Neural cell (in vitro differentiated cells): ENCODE results near the gene DCC. TPM values are rescaled to one million over a fixed set of nuclear protein-coding genes. Genes with fewer than 3 reads are reported as not detected.

Source experiments
- H2AFZ ChIP-seq: fragments of 200-600, 300-800 bp; sonication (generic), shearing (Covaris generic); 2 replicates; pipeline ENCODE4 v1.6.0; 2014; ENCODE audit warnings: low read depth, mild to moderate bottlenecking, antibody characterized with exemption, low read length, moderate library complexity
- H3F3A ChIP-seq: fragments of 200-600 bp; shearing (Covaris generic); 2 replicates; pipeline ENCODE4 v1.6.1; 2016; ENCODE audit warnings: mild to moderate bottlenecking, moderate library complexity, mixed read lengths, antibody characterized with exemption, low read length; ENCODE audit not compliant: insufficient read depth, poor library complexity, severe bottlenecking
- H3K27ac ChIP-seq: fragments of 200-600, 300-800 bp; sonication (generic), shearing (Covaris generic); 2 replicates; pipeline ENCODE4 v1.5.1; 2014; ENCODE audit warnings: mild to moderate bottlenecking, low read length, moderate library complexity
- H3K27me3 ChIP-seq: fragments of 300-800, 200-600 bp; sonication (generic), shearing (Covaris generic); 2 replicates; pipeline ENCODE4 v1.6.0; 2014; ENCODE audit warnings: mild to moderate bottlenecking, low read depth, low read length, moderate library complexity; ENCODE audit not compliant: insufficient read depth
- H3K36me3 ChIP-seq: fragments of 300-800, 200-600 bp; sonication (generic), shearing (Covaris generic); 2 replicates; pipeline ENCODE4 v1.5.1; 2014; ENCODE audit warnings: mild to moderate bottlenecking, antibody characterized with exemption, low read length, moderate library complexity; ENCODE audit not compliant: insufficient read depth
- H3K4me2 ChIP-seq: fragments of 300-800, 200-600 bp; sonication (generic), shearing (Covaris generic); 2 replicates; pipeline ENCODE4 v1.6.0; 2014; ENCODE audit warnings: mild to moderate bottlenecking, low read length
- H3K4me3 ChIP-seq: fragments of 300-800, 200-600 bp; sonication (generic), shearing (Covaris generic); 2 replicates; pipeline ENCODE4 v1.5.1; 2014; ENCODE audit warnings: mild to moderate bottlenecking, low read length, moderate library complexity
- H3K79me2 ChIP-seq: fragments of 200-600 bp; shearing (Covaris generic); replicated peaks from 2 replicates; pipeline ENCODE4 v1.6.0; 2014; ENCODE audit warnings: mild to moderate bottlenecking, low read length, moderate library complexity; ENCODE audit not compliant: insufficient read depth
- H3K9ac ChIP-seq: fragments of 300-800, 200-600 bp; sonication (generic), shearing (Covaris generic); 2 replicates; pipeline ENCODE4 v1.6.1; 2016; ENCODE audit warnings: mild to moderate bottlenecking, low read length, mixed read lengths
- H3K9me2 ChIP-seq: fragments of 200-600 bp; shearing (Covaris generic); 2 replicates; pipeline ENCODE4 v1.6.1; 2016; ENCODE audit warnings: mild to moderate bottlenecking, low read length, mixed read lengths; ENCODE audit not compliant: insufficient read depth
- H3K9me3 ChIP-seq: fragments of 200-600, 300-800 bp; sonication (generic), shearing (Covaris generic); 2 replicates; pipeline ENCODE4 v1.6.1; 2016; ENCODE audit warnings: mild to moderate bottlenecking, mixed run types, low read length, moderate library complexity, mixed read lengths
- H4K20me1 ChIP-seq: fragments of 200-600 bp; shearing (Covaris generic); 2 replicates; pipeline ENCODE4 v1.6.1; 2016; ENCODE audit warnings: mild to moderate bottlenecking, mixed run types; ENCODE audit not compliant: insufficient read depth
- EP300 ChIP-seq: fragments of 450-650 bp; conservative IDR thresholded peaks from 2 replicates; pipeline ENCODE4 v1.6.1; 2014; ENCODE audit warnings: antibody characterized with exemption, mild to moderate bottlenecking, moderate library complexity; ENCODE audit not compliant: poor library complexity, severe bottlenecking
- EZH2 ChIP-seq: fragments of 200-600, 300-800 bp; shearing (Covaris generic), sonication (generic); IDR thresholded peaks from 2 replicates; pipeline ENCODE4 v1.6.1; 2014; ENCODE audit warnings: antibody characterized with exemption, low read length, borderline replicate concordance, mild to moderate bottlenecking; ENCODE audit not compliant: insufficient read depth, poor library complexity, severe bottlenecking
- MXI1 ChIP-seq: fragments of 450-650 bp; conservative IDR thresholded peaks from 2 replicates; pipeline ENCODE4 v1.6.1; 2014; ENCODE audit warnings: antibody characterized with exemption, mild to moderate bottlenecking; ENCODE audit not compliant: poor library complexity, severe bottlenecking
- POLR2AphosphoS5 ChIP-seq: IDR thresholded peaks from 2 replicates; pipeline ENCODE4 v1.6.1; 2012
- RAD21 ChIP-seq: fragments of 450-650 bp; conservative IDR thresholded peaks from 2 replicates; pipeline ENCODE4 v1.6.1; 2014; ENCODE audit warnings: antibody characterized with exemption, mild to moderate bottlenecking, moderate library complexity
- SMC3 ChIP-seq: fragments of 450-650 bp; conservative IDR thresholded peaks from 2 replicates; pipeline ENCODE4 v1.6.1; 2014; ENCODE audit warnings: antibody characterized with exemption, mild to moderate bottlenecking, moderate library complexity; ENCODE audit not compliant: poor library complexity
- TAF1 ChIP-seq: IDR thresholded peaks from 2 replicates; pipeline ENCODE4 v1.6.1; 2012; ENCODE audit warnings: low read depth
- polyA plus RNA-seq: library from polyadenylated mRNA; depleted of rRNA; stranded (reverse); fragments of >200 nt; gene quantifications from 2 replicates; pipeline ENCODE4 v1.2.3, GENCODE V29; 2014
- TF ChIP-seq, protein P1 (sequence below): IDR thresholded peaks from 2 replicates; pipeline ENCODE4 v1.6.1; 2012; ENCODE audit warnings: borderline replicate concordance
- TF ChIP-seq, protein P2 (sequence below): fragments of 450-650 bp; IDR thresholded peaks from 2 replicates; pipeline ENCODE4 v1.5.1; 2014; ENCODE audit warnings: antibody characterized with exemption, mild to moderate bottlenecking, moderate library complexity; ENCODE audit not compliant: poor library complexity, severe bottlenecking

Gene DCC
- polyA plus RNA-seq, 1 donor from 2014 or later, result 40.7 TPM

DNA sequence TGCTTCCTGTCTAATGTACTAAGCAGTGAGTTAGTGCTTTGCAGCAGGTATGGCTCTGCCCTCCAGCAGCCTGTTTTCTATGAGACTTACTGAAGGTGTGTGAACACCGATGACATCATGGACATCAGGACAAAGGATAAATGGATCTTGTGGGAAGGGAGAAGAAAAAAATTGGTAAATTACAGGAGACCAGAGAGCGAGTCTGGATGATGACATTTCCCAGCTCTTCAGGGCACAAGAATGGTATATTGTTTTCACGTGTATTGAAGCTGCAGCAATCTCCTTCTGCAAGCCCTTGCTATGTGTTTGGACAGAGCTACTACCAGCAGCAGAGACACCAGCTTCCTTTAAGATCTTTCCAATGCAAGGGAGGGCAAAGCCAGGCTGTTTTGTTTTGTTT, 47.2 kb downstream of the DCC start:
- no peaks in the 10 kb centered on the region for H3F3A ChIP-seq
- H3K79me2 ChIP-seq, result peaks cover 27% of the 10 kb centered on the region
- TF ChIP-seq RAD21 (no peak), MXI1 (no peak), SMC3 (no peak), EP300 (no peak), POLR2AphosphoS5 (no peak), TAF1 (no peak), EZH2 (no peak)
- TF ChIP-seq, protein P1, sequence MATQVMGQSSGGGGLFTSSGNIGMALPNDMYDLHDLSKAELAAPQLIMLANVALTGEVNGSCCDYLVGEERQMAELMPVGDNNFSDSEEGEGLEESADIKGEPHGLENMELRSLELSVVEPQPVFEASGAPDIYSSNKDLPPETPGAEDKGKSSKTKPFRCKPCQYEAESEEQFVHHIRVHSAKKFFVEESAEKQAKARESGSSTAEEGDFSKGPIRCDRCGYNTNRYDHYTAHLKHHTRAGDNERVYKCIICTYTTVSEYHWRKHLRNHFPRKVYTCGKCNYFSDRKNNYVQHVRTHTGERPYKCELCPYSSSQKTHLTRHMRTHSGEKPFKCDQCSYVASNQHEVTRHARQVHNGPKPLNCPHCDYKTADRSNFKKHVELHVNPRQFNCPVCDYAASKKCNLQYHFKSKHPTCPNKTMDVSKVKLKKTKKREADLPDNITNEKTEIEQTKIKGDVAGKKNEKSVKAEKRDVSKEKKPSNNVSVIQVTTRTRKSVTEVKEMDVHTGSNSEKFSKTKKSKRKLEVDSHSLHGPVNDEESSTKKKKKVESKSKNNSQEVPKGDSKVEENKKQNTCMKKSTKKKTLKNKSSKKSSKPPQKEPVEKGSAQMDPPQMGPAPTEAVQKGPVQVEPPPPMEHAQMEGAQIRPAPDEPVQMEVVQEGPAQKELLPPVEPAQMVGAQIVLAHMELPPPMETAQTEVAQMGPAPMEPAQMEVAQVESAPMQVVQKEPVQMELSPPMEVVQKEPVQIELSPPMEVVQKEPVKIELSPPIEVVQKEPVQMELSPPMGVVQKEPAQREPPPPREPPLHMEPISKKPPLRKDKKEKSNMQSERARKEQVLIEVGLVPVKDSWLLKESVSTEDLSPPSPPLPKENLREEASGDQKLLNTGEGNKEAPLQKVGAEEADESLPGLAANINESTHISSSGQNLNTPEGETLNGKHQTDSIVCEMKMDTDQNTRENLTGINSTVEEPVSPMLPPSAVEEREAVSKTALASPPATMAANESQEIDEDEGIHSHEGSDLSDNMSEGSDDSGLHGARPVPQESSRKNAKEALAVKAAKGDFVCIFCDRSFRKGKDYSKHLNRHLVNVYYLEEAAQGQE, result no peak
- TF ChIP-seq, protein P2, sequence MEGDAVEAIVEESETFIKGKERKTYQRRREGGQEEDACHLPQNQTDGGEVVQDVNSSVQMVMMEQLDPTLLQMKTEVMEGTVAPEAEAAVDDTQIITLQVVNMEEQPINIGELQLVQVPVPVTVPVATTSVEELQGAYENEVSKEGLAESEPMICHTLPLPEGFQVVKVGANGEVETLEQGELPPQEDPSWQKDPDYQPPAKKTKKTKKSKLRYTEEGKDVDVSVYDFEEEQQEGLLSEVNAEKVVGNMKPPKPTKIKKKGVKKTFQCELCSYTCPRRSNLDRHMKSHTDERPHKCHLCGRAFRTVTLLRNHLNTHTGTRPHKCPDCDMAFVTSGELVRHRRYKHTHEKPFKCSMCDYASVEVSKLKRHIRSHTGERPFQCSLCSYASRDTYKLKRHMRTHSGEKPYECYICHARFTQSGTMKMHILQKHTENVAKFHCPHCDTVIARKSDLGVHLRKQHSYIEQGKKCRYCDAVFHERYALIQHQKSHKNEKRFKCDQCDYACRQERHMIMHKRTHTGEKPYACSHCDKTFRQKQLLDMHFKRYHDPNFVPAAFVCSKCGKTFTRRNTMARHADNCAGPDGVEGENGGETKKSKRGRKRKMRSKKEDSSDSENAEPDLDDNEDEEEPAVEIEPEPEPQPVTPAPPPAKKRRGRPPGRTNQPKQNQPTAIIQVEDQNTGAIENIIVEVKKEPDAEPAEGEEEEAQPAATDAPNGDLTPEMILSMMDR, result no peak
- H3K27ac ChIP-seq, result peak overlapping the region; percentile 29
- H4K20me1 ChIP-seq, result no peaks in the 10 kb centered on the region
- no peaks in the 10 kb centered on the region for H3K9me3 ChIP-seq
- no peak overlapping the region for H2AFZ ChIP-seq
- no peak overlapping the region for H3K4me3 ChIP-seq
- no peaks in the 10 kb centered on the region for H3K9me2 ChIP-seq
- no peak overlapping the region for H3K9ac ChIP-seq
- H3K4me2 ChIP-seq, result no peak overlapping the region
- H3K36me3 ChIP-seq, result no peaks in the 10 kb centered on the region
- H3K27me3 ChIP-seq, result no peaks in the 10 kb centered on the region

- Histone ChIP-seq H3K4me2 (peak overlapping the region; percentile 41), H4K20me1 (no peaks in the 10 kb centered on the region), H3K4me3 (peak overlapping the region; percentile 14), H3K36me3 (no peaks in the 10 kb centered on the region), H2AFZ (no peak overlapping the region), H3K27me3 (no peaks in the 10 kb centered on the region), H3K9ac (no peak overlapping the region), H3K9me2 (no peaks in the 10 kb centered on the region), H3K9me3 (no peaks in the 10 kb centered on the region), H3K27ac (peak overlapping the region; percentile 40), H3F3A (no peaks in the 10 kb centered on the region), H3K79me2 (peaks cover 33% of the 10 kb centered on the region)
- TF ChIP-seq RAD21, result no peak
- no peak for TF ChIP-seq TAF1
- TF ChIP-seq, protein P1, result no peak
- peak; percentile 79 for TF ChIP-seq EP300
- no peak for TF ChIP-seq SMC3
- TF ChIP-seq, protein P2, result no peak
- peak; percentile 19 for TF ChIP-seq POLR2AphosphoS5
- TF ChIP-seq EZH2, result no peak
- TF ChIP-seq MXI1, result no peak
These were observed 52.0 kb downstream of the DCC start for GRCh38 chr18:52391810-52392559.
